Smooth muscle cell (in vitro differentiated cells): ENCODE results near the gene DHRS9. TPM values are rescaled to one million over a fixed set of nuclear protein-coding genes. Genes with fewer than 3 reads are reported as not detected.

Experiments
- DNase-seq: peaks from one replicate; lab custom pipeline; 2025; ENCODE audit not compliant: unreplicated experiment; lab: John Stamatoyannopoulos, UW
- H2AFZ ChIP-seq: fragments of 200-600 bp; sonication (generic); 2 replicates; pipeline ENCODE4 v1.6.0; 2016; ENCODE audit warnings: antibody characterized with exemption, low read depth, mild to moderate bottlenecking
- H3F3A ChIP-seq: fragments of 200-600 bp; sonication (generic); 2 replicates; pipeline ENCODE4 v1.6.0; 2017; ENCODE audit warnings: antibody characterized with exemption, low read depth
- H3K27ac ChIP-seq: fragments of 200-600 bp; sonication (generic); 2 replicates; pipeline ENCODE4 v1.5.1; 2016; ENCODE audit warnings: low read depth, mild to moderate bottlenecking
- H3K27me3 ChIP-seq: fragments of 200-600 bp; sonication (generic); 2 replicates; pipeline ENCODE4 v1.6.1; 2016; ENCODE audit warnings: low read depth, mild to moderate bottlenecking
- H3K36me3 ChIP-seq: fragments of 200-600 bp; sonication (generic); 2 replicates; pipeline ENCODE4 v1.5.1; 2016; ENCODE audit warnings: low read depth
- H3K4me1 ChIP-seq: fragments of 200-600 bp; sonication (generic); 2 replicates; pipeline ENCODE4 v1.5.1; 2016; ENCODE audit warnings: low read depth
- H3K4me2 ChIP-seq: fragments of 200-600 bp; sonication (generic); 2 replicates; pipeline ENCODE4 v1.6.0; 2016; ENCODE audit warnings: mild to moderate bottlenecking
- H3K4me3 ChIP-seq: fragments of 200-600 bp; sonication (generic); 2 replicates; pipeline ENCODE4 v1.5.1; 2016; ENCODE audit warnings: mild to moderate bottlenecking
- H3K79me2 ChIP-seq: fragments of 200-600 bp; sonication (generic); 2 replicates; pipeline ENCODE4 v1.6.0; 2016; ENCODE audit warnings: low read depth, mild to moderate bottlenecking
- H3K9ac ChIP-seq: fragments of 200-600 bp; sonication (generic); 2 replicates; pipeline ENCODE4 v1.6.0; 2016; ENCODE audit warnings: low read depth
- H3K9me3 ChIP-seq: fragments of 200-600 bp; sonication (generic); replicated peaks from 2 replicates; pipeline ENCODE4 v1.5.1; 2016; ENCODE audit warnings: low read depth
- H4K20me1 ChIP-seq: fragments of 200-600 bp; sonication (generic); 2 replicates; pipeline ENCODE4 v1.6.0; 2016; ENCODE audit warnings: low read depth
- WGBS: methylation state at CpG from one replicate; pipeline ENCODE4 v1.1.7; 2016; ENCODE audit warnings: low lambda C conversion rate; 5-methylcytosine and 5-hydroxymethylcytosine counted together
- polyA plus RNA-seq: library from polyadenylated mRNA; unstranded; fragments of >200 nt; fragmentation: Nextera tagmentation; extraction: Ambion mirVana; gene quantifications from 2 replicates; pipeline ENCODE4 v1.2.1, GENCODE V29; 2016
- total RNA-seq: library from RNA; depleted of rRNA; stranded (reverse); fragments of >200 nt; gene quantifications from 2 replicates; pipeline ENCODE4 v1.2.3, GENCODE V29; 2014
- TF ChIP-seq, protein P1 (sequence below): fragments of 200-600 bp; sonication (generic); IDR thresholded peaks from 2 replicates; pipeline ENCODE4 v1.5.1; 2017; ENCODE audit warnings: borderline replicate concordance, mild to moderate bottlenecking, antibody characterized with exemption; ENCODE audit not compliant: insufficient read depth, poor library complexity, severe bottlenecking

Gene DHRS9
- total and polyA plus RNA-seq, 2 experiments from 2014 or later = 0.09 to 0.38 TPM

DNA sequence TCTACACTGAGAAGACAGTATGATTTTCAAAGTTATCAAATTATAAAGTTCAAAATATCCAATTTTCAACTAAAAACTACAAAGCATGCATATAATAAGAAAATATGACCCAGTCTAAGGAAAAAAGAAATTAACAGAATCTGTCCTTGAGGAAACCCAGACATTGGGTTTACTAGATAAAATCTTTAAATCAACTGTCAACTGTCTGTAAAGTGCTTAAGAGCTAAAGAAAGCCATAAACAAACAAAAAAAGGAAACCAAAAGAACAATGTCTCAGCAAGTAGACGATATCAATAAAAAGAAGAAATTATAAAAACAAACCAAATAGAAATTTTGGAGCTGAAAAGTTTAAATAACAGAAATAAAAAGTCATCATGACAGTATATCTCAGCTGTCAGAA lies 27.8 kb upstream of the DHRS9 start:
- no peak for DNase-seq
- no peaks in the 10 kb centered on the region for H4K20me1 ChIP-seq
- 13% methylated on average over 1 of the region's 1 CpG for WGBS

DNA sequence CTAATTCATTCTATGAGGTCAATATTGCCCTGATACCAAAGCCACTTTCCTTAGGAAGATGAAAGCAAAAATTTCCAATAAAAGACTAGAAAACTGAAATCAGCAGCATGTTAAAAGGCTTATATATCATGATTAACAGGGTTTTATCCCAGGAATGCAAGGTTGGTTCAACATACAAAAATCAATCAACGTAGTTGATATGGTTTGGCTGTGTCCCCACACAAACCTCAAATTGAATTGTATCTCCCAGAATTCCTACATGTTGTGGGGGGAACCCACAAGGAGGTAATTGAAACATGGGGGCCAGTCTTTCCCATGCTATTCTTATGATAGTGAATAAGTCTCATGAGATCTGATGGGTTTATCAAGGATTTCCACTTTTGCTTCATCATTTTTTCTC lies 26.5 kb upstream of the DHRS9 start:
- 94% methylated on average over 1 of the region's 1 CpG for WGBS
- H3K79me2 ChIP-seq = no peaks in the 10 kb centered on the region
- H3K9ac ChIP-seq = no peak overlapping the region
- H3K27ac ChIP-seq = no peak overlapping the region
- no peaks in the 10 kb centered on the region for H4K20me1 ChIP-seq
- peaks cover 10% of the 10 kb centered on the region for H3K27me3 ChIP-seq
- no peak overlapping the region for H2AFZ ChIP-seq
- H3K4me1 ChIP-seq = no peaks in the 10 kb centered on the region
- H3K4me3 ChIP-seq = no peak overlapping the region
- DNase-seq = no peak
- H3K9me3 ChIP-seq = peaks cover 9% of the 10 kb centered on the region
- TF ChIP-seq, protein P1, sequence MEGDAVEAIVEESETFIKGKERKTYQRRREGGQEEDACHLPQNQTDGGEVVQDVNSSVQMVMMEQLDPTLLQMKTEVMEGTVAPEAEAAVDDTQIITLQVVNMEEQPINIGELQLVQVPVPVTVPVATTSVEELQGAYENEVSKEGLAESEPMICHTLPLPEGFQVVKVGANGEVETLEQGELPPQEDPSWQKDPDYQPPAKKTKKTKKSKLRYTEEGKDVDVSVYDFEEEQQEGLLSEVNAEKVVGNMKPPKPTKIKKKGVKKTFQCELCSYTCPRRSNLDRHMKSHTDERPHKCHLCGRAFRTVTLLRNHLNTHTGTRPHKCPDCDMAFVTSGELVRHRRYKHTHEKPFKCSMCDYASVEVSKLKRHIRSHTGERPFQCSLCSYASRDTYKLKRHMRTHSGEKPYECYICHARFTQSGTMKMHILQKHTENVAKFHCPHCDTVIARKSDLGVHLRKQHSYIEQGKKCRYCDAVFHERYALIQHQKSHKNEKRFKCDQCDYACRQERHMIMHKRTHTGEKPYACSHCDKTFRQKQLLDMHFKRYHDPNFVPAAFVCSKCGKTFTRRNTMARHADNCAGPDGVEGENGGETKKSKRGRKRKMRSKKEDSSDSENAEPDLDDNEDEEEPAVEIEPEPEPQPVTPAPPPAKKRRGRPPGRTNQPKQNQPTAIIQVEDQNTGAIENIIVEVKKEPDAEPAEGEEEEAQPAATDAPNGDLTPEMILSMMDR = no peak
- no peaks in the 10 kb centered on the region for H3K36me3 ChIP-seq
- H3K4me2 ChIP-seq = no peak overlapping the region
- no peaks in the 10 kb centered on the region for H3F3A ChIP-seq

More for the DNA sequence above, 27.8 kb upstream of the DHRS9 start:
- H3F3A ChIP-seq = no peaks in the 10 kb centered on the region
- no peak overlapping the region for H3K9ac ChIP-seq
- H2AFZ ChIP-seq = no peak overlapping the region
- H3K4me1 ChIP-seq = no peaks in the 10 kb centered on the region
- H3K36me3 ChIP-seq = no peaks in the 10 kb centered on the region
- H3K9me3 ChIP-seq = peaks cover 9% of the 10 kb centered on the region
- H3K4me2 ChIP-seq = no peak overlapping the region
- H3K27me3 ChIP-seq = peaks cover 17% of the 10 kb centered on the region
- no peak overlapping the region for H3K4me3 ChIP-seq
- H3K79me2 ChIP-seq = no peaks in the 10 kb centered on the region
- no peak overlapping the region for H3K27ac ChIP-seq
- TF ChIP-seq, protein P1 = no peak

DNA sequence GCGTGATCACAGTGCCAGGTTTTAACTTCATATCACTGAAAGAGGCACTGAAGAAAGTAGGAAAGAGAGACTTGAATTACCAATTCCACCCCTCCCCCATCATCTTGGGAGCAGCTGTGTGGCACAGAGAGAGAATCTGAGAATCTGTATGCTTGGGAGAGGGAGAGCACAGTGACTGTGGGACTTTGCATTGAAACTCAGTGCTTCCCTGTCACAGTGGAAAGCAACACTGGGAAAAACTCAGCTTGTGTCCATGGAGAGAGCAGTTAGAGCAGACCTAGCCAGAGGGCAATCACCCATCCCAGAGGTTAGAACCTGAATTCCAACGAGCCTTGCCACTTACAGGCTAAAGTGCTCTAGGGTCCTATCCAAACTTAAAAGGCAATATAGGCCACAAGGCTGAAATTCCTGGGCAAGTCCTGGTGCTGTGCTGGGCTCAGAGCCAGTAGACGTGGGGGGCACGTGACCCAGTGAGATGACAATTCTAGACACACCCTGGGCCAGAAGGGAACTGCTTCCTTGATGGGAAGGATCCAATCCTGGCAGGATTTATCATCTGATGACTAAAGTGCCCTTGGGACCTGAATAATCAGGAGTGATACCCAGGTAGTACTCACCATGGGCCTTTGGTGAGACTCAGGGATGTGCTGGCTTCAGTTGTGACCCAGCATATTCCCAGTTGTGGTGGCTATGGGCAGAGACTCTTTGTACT lies 22.8 kb upstream of the DHRS9 start:
- Histone ChIP-seq H3K9me3 (peaks cover 9% of the 10 kb centered on the region), H3K4me2 (no peak overlapping the region), H3F3A (no peaks in the 10 kb centered on the region), H3K4me3 (no peak overlapping the region), H3K27ac (no peak overlapping the region), H3K79me2 (no peaks in the 10 kb centered on the region), H2AFZ (no peak overlapping the region), H3K9ac (no peak overlapping the region), H3K27me3 (peaks cover 15% of the 10 kb centered on the region), H3K36me3 (no peaks in the 10 kb centered on the region), H3K4me1 (no peaks in the 10 kb centered on the region), H4K20me1 (no peaks in the 10 kb centered on the region)
- TF ChIP-seq, protein P1 = no peak
- no peak for DNase-seq
- WGBS = 86% methylated on average over 4 of the region's 4 CpGs
